HG03521 (cell line): Measurements from ENCODE around the gene COL9A3.
A peak's percentile ranks its signal among the peaks of the same experiment; 100 is the strongest.
"Not testable (repeated sequence)": the region's sequence is repeated elsewhere in the genome, so short reads cannot be mapped to it uniquely, and the experiment has no call there.

Experiments used
- ATAC-seq: cut with Tn5 transposase; IDR thresholded peaks from one replicate; pipeline ENCODE4 v1.9.1; 2021; ENCODE audit warnings: mild to moderate bottlenecking, moderate library complexity; ENCODE audit not compliant: unreplicated experiment

COL9A3 gene

DNA sequence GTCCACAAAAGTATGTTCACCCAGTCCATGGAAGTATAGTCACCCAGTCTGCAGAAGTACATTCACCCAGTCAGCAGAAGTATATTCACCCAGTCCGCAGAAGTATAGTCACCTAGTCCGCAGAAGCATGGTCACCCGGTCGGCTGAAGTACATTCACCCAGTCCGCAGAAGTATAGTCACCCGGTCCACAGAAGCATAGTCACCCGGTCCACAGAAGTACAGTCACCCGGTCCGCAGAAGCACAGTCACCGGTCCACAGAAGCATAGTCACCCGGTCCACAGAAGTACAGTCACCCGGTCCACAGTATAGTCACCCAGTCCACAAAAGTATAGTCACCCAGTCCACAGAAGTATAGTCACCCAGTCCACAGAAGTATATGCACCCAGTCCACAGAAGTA lies 36.0 kb downstream of the COL9A3 start:
- ATAC-seq: no peak

DNA sequence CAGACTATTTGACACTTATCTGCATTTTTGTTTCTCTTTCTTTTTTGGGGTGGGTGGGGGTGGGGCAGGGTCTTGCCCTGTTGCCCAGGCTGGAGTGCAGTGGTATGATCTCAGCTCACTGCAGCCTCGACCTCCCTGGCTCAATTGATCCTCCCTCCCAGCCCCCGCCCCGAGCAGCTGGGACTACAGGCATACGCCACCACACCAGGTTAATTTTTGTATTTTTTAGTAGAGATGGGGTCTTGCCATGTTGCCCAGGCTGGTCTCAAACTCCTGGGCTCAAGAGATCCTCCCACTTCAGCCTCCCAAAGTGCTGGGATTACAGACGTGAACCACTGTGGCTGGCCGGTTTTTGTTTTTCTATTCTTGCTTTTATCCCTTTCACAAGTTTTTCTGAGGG lies 36.5 kb downstream of the COL9A3 start:
- ATAC-seq: not testable (repeated sequence)

DNA sequence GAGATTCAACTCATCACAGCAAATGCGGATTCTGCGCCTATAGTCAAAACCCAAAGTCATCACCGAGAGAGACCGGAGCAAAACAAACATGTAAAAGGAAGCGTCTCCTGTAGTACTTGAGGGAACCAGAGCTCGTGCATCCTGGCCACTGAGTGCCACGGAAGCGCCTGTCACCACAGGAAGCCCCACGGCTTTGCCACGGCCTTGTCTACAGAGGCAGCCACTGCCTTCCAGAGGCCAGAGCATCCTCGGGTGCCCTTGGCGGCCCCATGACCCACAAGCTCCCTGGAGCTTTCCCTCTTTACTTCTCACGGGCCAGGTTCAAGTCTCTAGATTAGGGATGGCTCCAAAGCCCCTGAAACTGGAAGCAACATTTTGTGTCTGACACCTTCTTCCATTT lies 37.3 kb downstream of the COL9A3 start:
- no peak for ATAC-seq

DNA sequence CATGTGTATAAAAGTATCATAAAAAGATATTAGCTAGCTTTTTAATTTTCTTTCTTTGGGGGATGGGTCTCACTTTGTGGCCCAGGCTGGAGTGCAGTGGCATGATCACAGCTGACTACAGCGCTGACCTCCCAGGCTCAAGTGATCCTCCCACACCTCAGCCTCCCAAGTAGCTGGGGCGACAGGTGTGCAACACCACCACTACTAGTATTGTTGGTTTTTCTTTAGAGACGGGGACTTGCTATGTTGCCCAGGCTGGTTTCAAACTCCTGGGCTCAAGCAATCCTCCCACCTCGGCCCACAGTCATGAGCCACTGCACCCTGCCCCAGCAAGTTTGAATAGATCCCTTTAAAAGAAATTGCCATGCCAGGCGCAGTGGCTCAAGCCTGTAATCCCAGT lies 38.3 kb downstream of the COL9A3 start:
- ATAC-seq: no peak

DNA sequence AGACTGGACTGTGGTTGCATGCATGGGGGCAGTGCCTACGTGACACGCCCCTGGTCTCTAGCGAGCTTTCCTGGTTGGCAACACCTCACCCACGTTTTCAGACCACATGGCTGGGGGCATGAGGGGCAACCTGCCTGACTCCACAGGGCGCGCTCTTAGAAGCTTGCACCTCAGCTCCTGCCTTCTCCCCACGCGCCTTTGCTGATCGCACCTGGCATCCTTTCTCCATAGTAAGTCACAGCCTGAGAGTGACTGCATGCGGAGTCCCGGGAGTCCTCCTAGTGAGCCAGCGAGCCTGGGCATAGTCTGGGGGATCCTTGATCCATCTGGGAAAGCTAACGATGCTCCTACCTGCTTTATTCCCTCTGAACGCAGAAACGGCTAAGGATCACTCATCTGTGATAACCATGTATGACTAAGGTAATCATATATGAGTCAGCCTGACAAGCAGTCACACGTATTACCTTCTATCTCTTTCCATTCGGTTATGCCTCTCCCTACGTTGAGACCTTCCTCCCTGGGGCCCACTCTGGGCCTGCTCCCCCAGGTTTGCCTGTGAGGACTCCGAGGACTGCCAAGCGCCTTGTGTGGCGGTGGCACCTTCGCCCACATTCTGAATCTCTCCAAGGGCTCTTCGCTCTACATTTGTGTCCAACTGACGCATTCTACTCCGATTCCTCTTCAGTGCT lies 40.2 kb downstream of the COL9A3 start:
- ATAC-seq: no peak

DNA sequence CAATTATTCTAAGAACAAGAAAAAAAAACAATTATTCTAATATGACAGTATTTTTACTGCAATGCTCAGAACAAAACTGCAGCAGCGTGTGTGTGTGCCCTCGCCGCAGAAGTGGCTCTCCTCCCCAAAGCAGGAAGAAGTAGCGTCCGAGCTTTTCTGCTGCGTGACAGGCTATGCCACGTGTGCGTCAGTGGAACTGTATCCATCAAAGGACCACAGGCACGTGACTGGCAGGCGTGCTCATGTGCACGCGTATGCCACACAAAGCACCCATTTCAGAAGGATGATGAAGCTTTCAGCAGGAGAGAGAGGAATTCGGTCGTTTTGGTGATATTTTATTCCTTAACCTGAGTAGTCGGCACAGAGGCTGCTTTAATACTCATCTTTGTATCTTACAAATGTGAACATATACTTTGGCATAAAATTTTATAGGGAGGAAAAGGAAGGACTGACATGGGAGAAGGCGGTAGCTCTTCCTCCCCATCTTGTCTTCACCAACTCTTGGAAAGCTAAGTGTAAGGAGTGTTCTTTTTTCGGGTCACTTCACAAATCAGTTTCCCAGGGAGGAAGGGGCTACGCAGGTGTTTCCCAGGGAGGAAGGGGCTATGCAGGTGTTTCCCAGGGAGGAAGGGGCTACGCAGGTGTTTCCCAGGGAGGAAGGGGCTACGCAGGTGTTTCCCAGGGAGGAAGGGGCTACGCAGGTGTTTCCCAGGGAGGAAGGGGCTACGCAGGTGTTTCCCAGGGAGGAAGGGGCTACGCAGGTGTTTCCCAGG lies 41.4 kb downstream of the COL9A3 start:
- no peak for ATAC-seq

DNA sequence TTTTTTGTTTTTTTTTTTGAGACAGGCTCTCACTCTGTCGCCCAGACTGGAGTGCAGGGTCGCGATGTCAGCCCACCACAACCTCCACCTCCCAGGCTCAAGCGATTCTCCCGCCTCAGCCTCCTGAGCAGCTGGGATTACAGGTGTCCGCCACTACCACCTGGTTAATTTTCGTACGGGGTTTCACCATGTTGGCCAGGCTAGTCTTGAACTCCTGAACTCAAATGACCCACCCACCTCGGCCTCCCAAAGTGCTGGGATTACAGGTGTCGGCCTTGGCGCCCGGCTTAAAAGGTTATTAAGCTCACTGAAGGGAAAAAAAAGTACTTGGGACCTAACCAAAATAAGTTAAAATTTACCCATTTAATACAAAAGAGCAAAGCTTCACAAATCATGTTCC lies 42.9 kb downstream of the COL9A3 start:
- ATAC-seq: no peak

DNA sequence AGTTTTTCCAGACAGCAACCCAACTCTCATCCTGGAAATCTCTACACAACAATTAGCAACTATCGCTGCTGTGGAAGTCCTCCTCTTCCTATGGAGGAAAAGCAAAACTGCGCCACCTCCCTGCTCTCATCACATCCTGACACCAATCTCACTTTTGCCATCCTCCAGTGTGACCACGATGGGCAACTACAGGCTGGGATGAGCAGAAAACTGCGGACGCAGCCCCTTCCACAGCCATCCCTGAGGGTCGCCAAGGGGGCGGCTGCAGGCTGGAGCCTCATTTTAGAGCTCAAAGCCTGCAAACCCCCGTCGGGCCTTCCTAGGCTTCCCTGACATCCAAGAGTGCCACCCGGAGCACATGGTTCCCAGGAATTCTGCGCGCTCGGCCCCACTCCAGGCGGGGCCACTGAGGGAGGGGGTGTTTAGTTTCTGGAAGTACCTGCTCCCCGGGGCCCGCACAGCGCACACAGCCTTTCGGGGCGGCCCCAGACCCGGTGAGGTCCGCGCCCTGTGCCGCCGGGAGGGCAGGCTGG lies 43.6 kb downstream of the COL9A3 start:
- no peak for ATAC-seq

DNA sequence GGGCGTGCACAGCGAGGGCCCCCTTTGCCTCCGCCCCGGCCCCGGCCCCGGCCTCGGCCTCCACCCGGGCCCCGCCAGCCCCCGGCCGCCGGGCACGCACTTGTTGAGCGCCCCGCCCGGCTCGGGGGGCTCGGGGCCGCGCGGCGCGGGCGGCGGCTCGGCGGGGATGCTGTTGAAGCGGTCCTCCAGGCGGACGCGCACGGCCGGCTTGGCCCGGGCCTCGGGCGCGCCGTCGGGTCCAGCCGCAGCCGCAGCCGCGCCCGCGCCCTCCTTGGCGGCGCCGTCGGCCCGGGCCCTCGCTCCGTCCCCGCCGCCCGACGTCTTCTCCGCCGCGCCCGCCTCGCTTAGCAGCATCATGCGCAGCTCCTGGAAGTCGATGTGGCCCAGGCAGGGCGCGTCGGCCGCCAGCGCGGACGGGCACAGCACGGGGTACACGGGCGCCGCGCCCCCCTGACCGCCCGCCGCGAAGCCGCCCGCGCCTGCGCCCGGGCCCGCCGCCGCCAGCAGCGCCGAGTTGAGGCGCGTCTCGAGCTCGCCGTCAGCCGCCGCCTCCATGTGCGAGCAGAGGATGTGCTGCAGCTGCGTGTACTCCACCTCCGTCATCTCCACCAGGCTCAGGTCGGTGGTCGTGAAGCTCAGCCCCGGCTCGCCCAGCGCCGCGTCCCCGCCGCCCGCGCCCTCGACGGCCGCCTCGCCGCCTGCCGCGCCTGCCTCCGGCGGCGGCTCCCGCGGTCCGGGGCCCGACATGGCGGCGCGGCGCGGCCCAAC lies 44.3 kb downstream of the COL9A3 start:
- peak; percentile 25 for ATAC-seq

DNA sequence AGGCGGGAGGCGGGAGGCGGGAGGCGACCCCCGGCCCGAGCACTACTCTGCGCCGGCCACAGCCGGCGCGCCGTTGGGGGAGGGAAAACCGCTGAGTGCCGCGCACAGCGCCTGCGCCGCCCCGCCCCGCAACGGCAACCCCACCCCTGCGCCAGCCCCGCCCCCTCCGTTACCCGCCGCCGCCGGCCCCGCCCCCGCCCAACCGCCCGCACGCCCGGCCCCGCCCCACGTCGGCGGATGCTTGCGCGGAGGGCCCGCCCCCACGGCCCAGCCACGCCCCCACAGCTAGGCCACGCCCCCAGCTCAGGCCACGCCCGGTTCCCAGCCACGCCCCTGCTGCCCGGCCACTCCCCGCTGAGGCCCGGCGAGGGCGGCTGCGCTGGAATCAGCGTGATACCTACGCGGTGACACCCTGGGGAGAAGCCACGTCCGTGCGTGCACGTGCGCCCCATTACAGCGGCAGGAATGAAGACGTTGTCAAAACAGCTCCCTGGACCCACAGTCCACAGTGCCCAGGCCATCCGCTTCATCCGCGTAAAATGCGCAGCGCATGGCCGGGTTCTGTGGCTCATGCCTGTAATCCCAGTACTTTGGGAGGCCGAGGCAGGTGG lies 45.0 kb downstream of the COL9A3 start, which contains the start of gene TCFL5:
Gene TCFL5, minus strand, starts transcription at position 97 of the 611 bp plus-strand sequence. CDS start 152 bp downstream, outside the sequence.
- peak; percentile 66 for ATAC-seq

DNA sequence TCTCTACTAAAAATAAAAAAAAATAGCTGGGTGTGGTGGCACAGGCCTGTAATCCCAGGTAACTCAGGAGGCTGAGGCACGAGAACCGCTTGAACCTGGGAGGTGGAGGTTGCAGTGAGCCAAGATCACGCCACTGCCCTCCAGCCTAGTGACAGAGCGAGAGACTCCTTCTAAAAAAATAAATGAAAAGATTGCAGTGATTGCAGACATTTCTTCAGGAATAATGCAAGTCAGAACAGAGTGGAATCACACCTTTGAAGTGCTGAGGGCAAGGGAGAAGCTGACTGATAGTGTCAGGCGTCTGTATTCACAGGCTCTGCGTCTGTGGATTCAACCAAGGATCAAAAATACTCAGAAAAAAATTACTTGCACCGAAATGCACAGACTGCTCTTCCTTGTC lies 47.4 kb downstream of the COL9A3 start:
- ATAC-seq: no peak

DNA sequence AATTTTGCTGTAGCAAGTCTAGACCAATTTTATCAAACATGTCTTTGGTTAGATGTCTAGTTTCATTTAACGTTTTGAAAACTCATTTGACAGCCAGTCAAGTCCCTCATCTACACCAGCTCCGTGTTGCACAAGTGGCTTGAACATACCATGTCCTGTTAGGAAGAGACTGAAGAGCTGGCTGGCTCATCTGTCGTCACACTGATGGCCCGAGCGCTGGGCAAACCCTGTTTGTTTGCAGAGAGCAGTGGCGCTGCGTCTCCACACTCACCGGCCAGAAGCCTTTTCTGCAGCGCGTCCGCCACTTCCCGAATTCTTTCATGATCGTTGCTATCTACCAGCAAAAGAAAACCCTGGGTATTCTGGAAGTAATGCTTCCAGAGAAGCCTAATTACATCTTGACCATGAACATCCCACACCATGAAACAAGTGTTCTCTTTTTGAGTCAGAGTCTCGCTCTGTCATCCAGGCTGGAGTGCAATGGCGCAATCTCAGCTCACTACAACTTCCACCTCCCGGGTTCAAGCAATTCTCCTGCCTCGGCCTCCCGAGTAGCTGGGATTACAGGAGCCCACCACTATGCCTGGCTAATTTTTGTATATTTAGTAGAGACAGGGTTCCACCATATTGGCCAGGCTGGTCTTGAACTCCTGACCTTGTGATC lies 55.5 kb downstream of the COL9A3 start:
- no peak for ATAC-seq

DNA sequence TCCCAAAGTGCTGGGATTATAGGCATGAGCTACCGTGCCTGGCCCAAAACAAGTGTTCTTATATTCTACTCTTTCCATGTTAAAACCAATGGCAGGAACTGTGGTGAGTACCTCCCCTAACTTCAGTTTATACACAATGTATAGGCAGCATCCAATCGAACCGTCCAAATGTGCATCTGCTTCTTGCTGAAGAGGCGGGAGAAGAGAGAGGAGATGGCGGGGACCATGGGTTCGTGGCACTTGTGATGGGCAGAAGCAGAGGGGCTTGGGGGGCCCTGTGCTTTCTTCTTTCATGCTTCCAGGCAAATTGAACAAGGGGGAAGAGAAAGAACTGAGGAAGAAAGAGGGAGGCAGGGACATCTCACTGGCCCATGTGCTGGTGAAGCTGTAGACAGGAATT lies 56.0 kb downstream of the COL9A3 start:
- no peak for ATAC-seq

DNA sequence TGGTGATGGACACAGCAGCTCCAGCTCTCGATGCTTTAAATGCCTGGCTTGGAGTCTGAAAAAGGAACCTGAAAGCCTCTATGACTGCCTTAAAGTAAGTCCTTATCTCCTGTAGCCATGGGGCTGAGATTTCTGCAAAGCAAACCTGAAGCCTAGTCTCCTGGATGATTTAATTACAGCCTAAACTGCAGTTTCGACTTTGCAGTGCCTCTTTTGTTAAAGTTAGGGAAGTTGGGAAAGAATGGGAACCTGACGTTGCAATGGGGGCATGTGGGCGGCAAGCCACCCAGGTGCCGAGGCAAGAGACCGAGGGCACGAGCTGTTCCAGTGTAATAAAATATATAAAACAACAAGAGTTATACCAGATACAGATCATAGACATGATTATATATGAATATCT lies 56.4 kb downstream of the COL9A3 start:
- no peak for ATAC-seq

DNA sequence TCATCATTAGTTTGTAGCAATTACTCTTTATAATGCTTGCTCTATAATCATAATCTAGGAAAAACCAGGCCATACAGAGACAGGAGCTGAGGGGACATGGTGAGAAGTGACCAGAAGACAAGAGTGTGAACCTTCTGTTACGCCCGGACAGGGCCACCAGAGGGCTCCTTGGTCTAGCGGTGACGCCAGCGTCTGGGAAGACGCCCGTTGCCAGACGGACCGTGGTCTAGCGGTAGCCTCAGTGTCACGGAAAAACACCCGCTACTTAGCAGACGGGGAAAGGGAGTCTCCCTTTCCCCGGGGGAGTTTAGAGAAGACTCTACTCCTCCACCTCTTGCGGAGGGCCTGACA lies 56.8 kb downstream of the COL9A3 start:
- ATAC-seq: not testable (repeated sequence)

DNA sequence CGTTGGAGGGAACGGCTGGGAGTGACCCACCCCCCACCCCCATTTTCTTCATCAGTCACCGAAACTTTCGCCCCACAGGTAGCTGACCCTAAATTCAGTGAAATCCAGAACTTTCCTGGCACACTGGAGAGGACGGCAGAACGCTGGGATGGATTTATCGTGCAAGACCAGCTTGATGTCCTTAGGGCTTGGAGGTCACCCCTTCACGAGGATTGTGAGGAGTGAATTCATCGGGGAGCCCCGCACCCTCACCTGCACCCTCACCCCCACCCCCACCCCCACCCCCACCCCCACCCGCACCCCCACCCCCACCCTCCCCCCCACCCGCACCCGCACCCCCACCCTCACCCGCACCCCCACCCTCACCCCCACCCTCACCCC lies 58.1 kb downstream of the COL9A3 start:
- no peak for ATAC-seq

DNA sequence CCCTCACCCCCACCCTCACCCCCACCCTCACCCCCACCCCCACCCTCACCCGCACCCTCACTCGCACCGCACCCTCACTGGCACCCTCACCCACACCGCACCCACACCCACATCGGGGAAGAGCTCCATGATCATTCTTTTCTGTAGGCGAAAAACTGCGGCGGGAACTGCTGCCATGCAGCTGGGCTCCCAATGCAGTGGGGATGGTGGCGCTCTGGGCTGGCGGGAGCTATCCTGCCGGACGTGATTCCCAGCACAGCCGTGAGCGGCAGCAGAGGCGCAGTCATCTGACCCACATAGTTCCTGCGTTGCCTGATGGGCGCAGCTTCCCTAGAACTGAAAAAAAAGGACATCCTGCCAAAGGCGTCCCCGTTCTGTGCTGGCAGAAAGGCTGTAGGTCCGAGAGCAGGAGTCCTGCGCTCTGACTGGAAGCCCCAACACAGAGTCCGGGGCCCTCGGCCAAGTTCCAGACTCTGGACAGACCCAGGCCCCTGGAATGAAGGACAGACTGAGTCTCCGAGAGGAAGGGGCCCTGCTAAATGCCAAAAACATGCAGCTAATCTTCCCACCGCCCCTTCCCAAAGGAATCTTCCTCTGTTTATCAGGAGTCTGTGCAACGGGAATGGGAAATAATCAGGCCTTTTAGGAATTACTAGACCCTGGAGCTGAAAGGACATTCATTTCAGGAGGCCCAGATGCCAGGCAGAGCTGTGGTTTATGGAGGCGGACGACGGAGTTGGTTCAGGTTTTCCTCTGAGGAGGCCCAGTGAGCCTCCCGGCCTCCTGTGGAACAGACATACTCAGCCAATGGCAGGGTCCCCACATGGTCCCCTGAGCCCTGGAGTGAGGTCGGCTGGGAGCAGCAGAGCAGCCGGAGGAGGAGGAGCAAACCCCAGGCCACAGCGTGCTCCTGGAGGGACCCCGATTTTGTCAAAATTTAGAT lies 58.8 kb downstream of the COL9A3 start:
- no peak for ATAC-seq

DNA sequence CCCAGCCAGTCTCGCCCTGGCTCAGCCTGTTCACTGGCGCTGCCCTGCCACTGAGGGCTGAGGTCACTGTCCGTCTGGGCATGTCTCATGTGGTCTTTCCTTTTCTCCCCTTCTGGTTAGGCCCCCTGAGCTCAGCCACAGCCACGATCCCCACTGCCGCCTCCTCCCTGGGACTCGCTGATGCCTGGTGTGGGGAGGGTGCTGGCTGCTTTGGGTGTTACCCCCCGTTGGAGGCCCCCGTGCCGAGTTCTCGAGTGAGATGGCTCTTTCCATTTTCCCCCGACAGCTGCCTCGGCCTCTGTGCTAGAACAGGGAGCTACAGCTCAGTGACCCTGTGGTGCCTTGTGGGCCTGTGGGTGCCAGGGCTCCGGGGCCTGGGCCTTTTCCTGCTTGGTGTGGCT lies 59.7 kb downstream of the COL9A3 start:
- no peak for ATAC-seq
